Neuron (in vitro differentiated cells): ENCODE results near the gene SLC35D3.
"Not testable (repeated sequence)": the region's sequence is repeated elsewhere in the genome, so short reads cannot be mapped to it uniquely, and the experiment has no call there.

Source experiments
- H2AFZ ChIP-seq: one replicate; pipeline ENCODE4 v1.6.1; 2013; ENCODE audit warnings: low read depth, mild to moderate bottlenecking, inconsistent platforms, low read length, moderate library complexity
- H3K27me3 ChIP-seq: one replicate; pipeline ENCODE4 v1.6.1; 2013; ENCODE audit warnings: low read length; ENCODE audit not compliant: insufficient read depth
- H3K36me3 ChIP-seq: one replicate; pipeline ENCODE4 v1.6.1; 2013; ENCODE audit warnings: low read length; ENCODE audit not compliant: insufficient read depth
- H3K4me1 ChIP-seq: one replicate; pipeline ENCODE4 v1.6.1; 2013; ENCODE audit warnings: low read length; ENCODE audit not compliant: insufficient read depth
- H3K4me3 ChIP-seq: 2 replicates; pipeline ENCODE4 v1.5.1; 2013; ENCODE audit warnings: mild to moderate bottlenecking, low read length, moderate library complexity
- H3K9me3 ChIP-seq: one replicate; pipeline ENCODE4 v1.6.1; 2013; ENCODE audit warnings: low read length

The SLC35D3 gene

GRCh38 chr6:136930528-136930927, 8.4 kb downstream of the SLC35D3 start:
- no peak overlapping the region for H3K4me3 ChIP-seq

GRCh38 chr6:136932599-136932998, 10.5 kb downstream of the SLC35D3 start:
- Histone ChIP-seq H2AFZ (no peak overlapping the region), H3K4me3 (no peak overlapping the region), H3K27me3 (no peaks in the 10 kb centered on the region), H3K36me3 (no peaks in the 10 kb centered on the region), H3K9me3 (no peaks in the 10 kb centered on the region), H3K4me1 (no peaks in the 10 kb centered on the region)

More at GRCh38 chr6:136930528-136930927, 8.4 kb downstream of the SLC35D3 start:
- H3K4me1 ChIP-seq: no peaks in the 10 kb centered on the region
- no peaks in the 10 kb centered on the region for H3K36me3 ChIP-seq
- H3K9me3 ChIP-seq: no peaks in the 10 kb centered on the region
- H3K27me3 ChIP-seq: peaks cover 2% of the 10 kb centered on the region
- no peak overlapping the region for H2AFZ ChIP-seq

GRCh38 chr6:136945072-136945471, 23.0 kb downstream of the SLC35D3 start:
- Histone ChIP-seq H3K36me3 (no peaks in the 10 kb centered on the region), H3K4me3 (no peak overlapping the region), H3K9me3 (no peaks in the 10 kb centered on the region), H3K4me1 (no peaks in the 10 kb centered on the region), H3K27me3 (no peaks in the 10 kb centered on the region), H2AFZ (no peak overlapping the region)

GRCh38 chr6:136945711-136946121, 23.6 kb downstream of the SLC35D3 start:
- no peak overlapping the region for H3K4me3 ChIP-seq
- no peaks in the 10 kb centered on the region for H3K36me3 ChIP-seq
- no peaks in the 10 kb centered on the region for H3K9me3 ChIP-seq
- H3K4me1 ChIP-seq: no peaks in the 10 kb centered on the region
- no peaks in the 10 kb centered on the region for H3K27me3 ChIP-seq
- H2AFZ ChIP-seq: no peak overlapping the region

GRCh38 chr6:136947037-136947436, 24.9 kb downstream of the SLC35D3 start:
- no peak overlapping the region for H2AFZ ChIP-seq
- no peaks in the 10 kb centered on the region for H3K9me3 ChIP-seq
- H3K36me3 ChIP-seq: no peaks in the 10 kb centered on the region
- no peaks in the 10 kb centered on the region for H3K4me1 ChIP-seq
- H3K27me3 ChIP-seq: no peaks in the 10 kb centered on the region
- H3K4me3 ChIP-seq: no peak overlapping the region

- H2AFZ ChIP-seq, H3K27me3 ChIP-seq, H3K4me1 ChIP-seq, H3K36me3 ChIP-seq, H3K4me3 ChIP-seq, H3K9me3 ChIP-seq: not testable (repeated sequence)
Observed at GRCh38 chr6:136949957-136950356, 27.9 kb downstream of the SLC35D3 start.

- Histone ChIP-seq H3K9me3 (no peaks in the 10 kb centered on the region), H2AFZ (no peak overlapping the region), H3K4me1 (no peaks in the 10 kb centered on the region), H3K27me3 (peaks cover 6% of the 10 kb centered on the region), H3K36me3 (no peaks in the 10 kb centered on the region), H3K4me3 (no peak overlapping the region)
Observed at GRCh38 chr6:136950436-136951126, 28.5 kb downstream of the SLC35D3 start.

GRCh38 chr6:136952714-136953260, 30.7 kb downstream of the SLC35D3 start:
- Histone ChIP-seq H3K4me1 (no peaks in the 10 kb centered on the region), H3K27me3 (peaks cover 6% of the 10 kb centered on the region), H3K36me3 (no peaks in the 10 kb centered on the region), H3K4me3 (no peak overlapping the region), H2AFZ (no peak overlapping the region), H3K9me3 (no peaks in the 10 kb centered on the region)

- no peak overlapping the region for H2AFZ ChIP-seq
- no peaks in the 10 kb centered on the region for H3K4me1 ChIP-seq
- no peaks in the 10 kb centered on the region for H3K36me3 ChIP-seq
- no peak overlapping the region for H3K4me3 ChIP-seq
- no peaks in the 10 kb centered on the region for H3K9me3 ChIP-seq
- peaks cover 6% of the 10 kb centered on the region for H3K27me3 ChIP-seq
Observed at GRCh38 chr6:136955123-136955522, 33.0 kb downstream of the SLC35D3 start.

GRCh38 chr6:136956590-136957544, 34.8 kb downstream of the SLC35D3 start:
- Histone ChIP-seq H3K4me1 (no peaks in the 10 kb centered on the region), H2AFZ (peak overlapping the region; percentile 80), H3K4me3 (no peak overlapping the region), H3K36me3 (no peaks in the 10 kb centered on the region), H3K9me3 (no peaks in the 10 kb centered on the region), H3K27me3 (peaks cover 6% of the 10 kb centered on the region)

GRCh38 chr6:136958168-136958567, 36.1 kb downstream of the SLC35D3 start:
- H3K4me3 ChIP-seq: no peak overlapping the region
- H3K27me3 ChIP-seq: peaks cover 4% of the 10 kb centered on the region
- no peaks in the 10 kb centered on the region for H3K9me3 ChIP-seq
- no peaks in the 10 kb centered on the region for H3K36me3 ChIP-seq
- no peaks in the 10 kb centered on the region for H3K4me1 ChIP-seq
- H2AFZ ChIP-seq: no peak overlapping the region

- Histone ChIP-seq H3K36me3 (no peaks in the 10 kb centered on the region), H3K9me3 (no peaks in the 10 kb centered on the region), H3K4me1 (no peaks in the 10 kb centered on the region), H3K4me3 (no peak overlapping the region), H3K27me3 (peaks cover 4% of the 10 kb centered on the region), H2AFZ (no peak overlapping the region)
Observed at GRCh38 chr6:136959471-136959891, 37.4 kb downstream of the SLC35D3 start.

GRCh38 chr6:136959935-136960334, 37.8 kb downstream of the SLC35D3 start:
- H2AFZ ChIP-seq, H3K9me3 ChIP-seq, H3K27me3 ChIP-seq, H3K4me1 ChIP-seq, H3K4me3 ChIP-seq, H3K36me3 ChIP-seq: not testable (repeated sequence)
